ENCODE data around the gene NRCAM. TPM values are rescaled to one million over a fixed set of nuclear protein-coding genes. Genes with fewer than 3 reads are reported as not detected.

The NRCAM gene
- total and polyA plus RNA-seq, 2 of the 13 experiments (the other 11 are each of a cell fraction or from before 2014, with no cell fraction given): 0.31 to 0.33 TPM

- TF ChIP-seq SNAPC5 (CRISPR knock-in tag; IDR thresholded peaks at IDR 0.05; ENCODE audit: borderline replicate concordance) (no peak), YY1 (IDR thresholded peaks at IDR 0.05; ENCODE audit: insufficient read depth, insufficient replicate concordance, low read depth, low read length) (no peak), ARNT2 (CRISPR knock-in tag; IDR thresholded peaks at IDR 0.05; ENCODE audit: low read depth) (no peak), ZNF772 (CRISPR knock-in tag; IDR thresholded peaks at IDR 0.05) (0 out of 2 replicates have a peak, but pooled peaks have one; percentile 72), MAX (IDR thresholded peaks at IDR 0.05) (0 out of 2 replicates have a peak, but pooled peaks have one; percentile 39), MAF1 (CRISPR knock-in tag; IDR thresholded peaks at IDR 0.05; ENCODE audit: borderline replicate concordance) (no peak), ZNF326 (CRISPR knock-in tag; IDR thresholded peaks at IDR 0.05; ENCODE audit: borderline replicate concordance) (no peak), NCOA1 (CRISPR knock-in tag; IDR thresholded peaks at IDR 0.05) (no peak), ZNF550 (CRISPR knock-in tag; IDR thresholded peaks at IDR 0.05; ENCODE audit: borderline replicate concordance) (no peak), RFX1 (IDR thresholded peaks at IDR 0.05) (no peak), ZNF343 (CRISPR knock-in tag; IDR thresholded peaks at IDR 0.05) (no peak), STAT6 (CRISPR knock-in tag; IDR thresholded peaks at IDR 0.05; ENCODE audit: borderline replicate concordance) (peak; percentile 77), E2F5 (CRISPR knock-in tag; conservative IDR thresholded peaks at IDR 0.05) (no peak), ZNF704 (CRISPR knock-in tag; IDR thresholded peaks at IDR 0.05; ENCODE audit: borderline replicate concordance) (no peak), TEF (CRISPR knock-in tag; IDR thresholded peaks at IDR 0.05) (no peak), TOPORS (CRISPR knock-in tag; IDR thresholded peaks at IDR 0.05) (no peak), GATAD1 (CRISPR knock-in tag; IDR thresholded peaks at IDR 0.05) (peak; percentile 42; the same call in 1 of the 2 replicates), ZNF816 (CRISPR knock-in tag; IDR thresholded peaks at IDR 0.05; ENCODE audit: borderline replicate concordance) (0 out of 2 replicates have a peak, but pooled peaks have one; percentile 36), ZNF530 (CRISPR knock-in tag; IDR thresholded peaks at IDR 0.05; ENCODE audit: low read depth) (no peak), KAT7 (CRISPR knock-in tag; IDR thresholded peaks at IDR 0.05; ENCODE audit: borderline replicate concordance) (no peak), RCOR2 (CRISPR knock-in tag; IDR thresholded peaks at IDR 0.05) (peak; percentile 81), HINFP (CRISPR knock-in tag; IDR thresholded peaks at IDR 0.05; ENCODE audit: low read depth) (no peak), CREM (IDR thresholded peaks at IDR 0.05) (peak; percentile 53; the same call in 1 of the 2 replicates), CREM (CRISPR knock-in tag; IDR thresholded peaks at IDR 0.05) (no peak), ZNF720 (CRISPR knock-in tag; IDR thresholded peaks at IDR 0.05) (no peak)
These were observed 97.7 kb downstream of the NRCAM start (continued) for GRCh38 chr7:108358553-108358952.

Data from HepG2 (cell line).